ENCODE data around the gene NUDT2.

The NUDT2 gene

DNA sequence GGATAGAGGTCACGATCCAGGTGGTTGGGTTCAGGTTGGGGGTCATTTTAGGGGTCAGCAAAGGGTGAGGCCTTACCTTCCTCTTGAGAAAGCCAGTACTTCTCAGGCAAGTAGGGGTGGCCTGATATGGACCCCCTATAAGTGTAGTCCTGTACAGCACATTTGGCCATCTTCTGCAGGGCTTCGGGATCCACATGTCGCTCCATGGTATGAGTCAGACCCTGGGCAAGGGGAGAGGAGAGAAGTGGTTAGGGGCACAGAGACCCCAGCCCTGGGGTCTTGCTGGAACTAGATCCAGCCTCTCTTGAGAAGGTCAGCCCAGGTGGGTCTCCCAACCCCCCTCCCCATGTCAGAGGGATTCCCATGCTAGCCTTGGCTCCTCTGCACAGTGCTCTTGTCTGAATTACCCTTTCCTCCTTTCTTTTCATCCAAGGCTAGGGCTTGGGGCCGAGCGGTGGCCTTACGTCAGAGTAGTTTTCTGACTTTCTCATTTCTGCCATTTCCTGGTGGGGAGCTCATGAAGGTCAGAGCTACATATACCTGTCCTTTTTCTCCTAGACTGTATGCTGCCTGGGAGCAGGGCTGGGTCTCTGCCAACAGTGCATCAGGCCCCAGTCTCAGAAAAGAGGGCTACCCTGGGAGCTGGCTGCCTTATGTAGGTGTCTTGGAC is 56.3 kb downstream of the NUDT2 start:
- Histone ChIP-seq H3K36me3 (ENCODE audit: insufficient read depth, low read length) (no peaks in the 10 kb centered on the region), H2AFZ (ENCODE audit: low read depth, low read length) (no peak overlapping the region), H3K9me3 (ENCODE audit: low read length) (no peaks in the 10 kb centered on the region), H3K4me1 (ENCODE audit: insufficient read depth, low read length) (peaks cover 4% of the 10 kb centered on the region), H3K4me3 (ENCODE audit: low read length) (no peak overlapping the region), H3K27me3 (ENCODE audit: insufficient read depth, low read length) (peaks cover 13% of the 10 kb centered on the region)

DNA sequence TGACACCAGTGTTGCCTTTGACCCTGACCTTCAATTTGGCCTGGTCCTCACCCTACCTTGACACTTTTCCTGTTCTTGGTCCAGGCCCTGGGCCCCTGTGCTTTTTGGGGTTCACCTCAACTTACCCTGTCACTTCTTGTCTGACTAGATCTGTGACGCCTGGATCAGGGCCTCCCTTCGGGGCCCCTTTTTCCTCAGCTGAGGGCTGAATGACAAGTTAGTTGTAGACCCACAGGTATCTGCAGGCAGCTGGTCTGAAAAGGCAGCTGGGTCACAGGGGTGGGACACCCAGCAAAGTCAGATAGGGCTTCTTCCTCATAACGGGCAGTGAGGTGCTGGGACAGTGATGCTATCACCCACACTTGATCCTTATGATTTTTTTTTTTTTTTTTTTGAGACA is 57.3 kb downstream of the NUDT2 start:
- Histone ChIP-seq H3K27me3 (ENCODE audit: insufficient read depth, low read length) (peaks cover 5% of the 10 kb centered on the region), H3K36me3 (ENCODE audit: insufficient read depth, low read length) (no peaks in the 10 kb centered on the region), H2AFZ (ENCODE audit: low read depth, low read length) (no peak overlapping the region), H3K4me1 (ENCODE audit: insufficient read depth, low read length) (no peaks in the 10 kb centered on the region), H3K9me3 (ENCODE audit: low read length) (no peaks in the 10 kb centered on the region), H3K4me3 (ENCODE audit: low read length) (no peak overlapping the region)

DNA sequence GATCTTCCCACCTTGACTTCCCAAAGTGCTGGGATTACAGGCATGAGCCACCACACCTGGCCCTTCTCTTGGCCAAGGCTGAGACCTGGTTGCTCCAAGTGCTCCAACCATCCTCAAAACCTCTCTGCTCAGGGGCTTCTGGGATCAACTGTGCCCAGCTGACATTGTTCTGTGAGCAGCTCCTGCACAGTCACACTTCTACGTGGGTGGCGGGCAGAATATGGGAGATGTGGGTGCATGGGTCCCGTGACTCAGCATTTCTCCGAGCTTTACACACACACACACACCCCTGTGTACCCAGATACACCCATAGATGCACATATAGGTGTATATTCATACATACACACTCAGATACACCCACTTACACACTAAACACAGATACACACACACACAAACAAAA is 57.9 kb downstream of the NUDT2 start:
- H3K36me3 ChIP-seq (ENCODE audit: insufficient read depth, low read length): no peaks in the 10 kb centered on the region
- H3K27me3 ChIP-seq (ENCODE audit: insufficient read depth, low read length): peaks cover 2% of the 10 kb centered on the region
- H2AFZ ChIP-seq (ENCODE audit: low read depth, low read length): no peak overlapping the region

DNA sequence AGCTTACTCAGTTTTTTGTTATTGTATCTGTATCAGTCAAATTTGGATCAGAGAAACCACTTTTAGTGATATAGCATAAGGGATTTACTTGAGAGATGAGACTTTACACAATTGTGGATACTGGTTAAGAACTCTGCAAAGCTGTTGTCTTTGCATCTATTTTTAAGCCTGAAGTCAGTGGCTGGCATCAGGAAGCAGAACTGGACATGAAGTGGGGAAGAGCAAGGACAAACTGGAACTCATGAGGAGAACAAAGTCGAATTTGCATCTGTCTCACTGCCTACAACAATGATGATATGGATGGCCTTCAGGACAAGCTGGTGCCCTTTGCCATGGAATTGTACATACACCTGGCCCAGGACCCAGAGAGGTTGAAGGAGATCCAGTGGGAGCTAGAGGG is 63.1 kb downstream of the NUDT2 start:
- peaks cover 9% of the 10 kb centered on the region for H3K36me3 ChIP-seq (ENCODE audit: insufficient read depth, low read length)
- H3K4me1 ChIP-seq (ENCODE audit: insufficient read depth, low read length): no peaks in the 10 kb centered on the region
- H3K4me3 ChIP-seq (ENCODE audit: low read length): no peak overlapping the region
- no peaks in the 10 kb centered on the region for H3K27me3 ChIP-seq (ENCODE audit: insufficient read depth, low read length)
- H3K9me3 ChIP-seq (ENCODE audit: low read length): no peaks in the 10 kb centered on the region
- H2AFZ ChIP-seq (ENCODE audit: low read depth, low read length): no peak overlapping the region

More for the DNA sequence above, 57.9 kb downstream of the NUDT2 start:
- Histone ChIP-seq H3K4me3 (ENCODE audit: low read length) (no peak overlapping the region), H3K9me3 (ENCODE audit: low read length) (no peaks in the 10 kb centered on the region), H3K4me1 (ENCODE audit: insufficient read depth, low read length) (no peaks in the 10 kb centered on the region)

Measured in neuron (in vitro differentiated cells).